ENCODE measurements around the gene HOATZ. TPM values are rescaled to one million over a fixed set of nuclear protein-coding genes. Genes with fewer than 3 reads are reported as not detected.

HOATZ gene
- total RNA-seq, result not detected in 3 replicates
- long read RNA-seq, result 0 reads

DNA sequence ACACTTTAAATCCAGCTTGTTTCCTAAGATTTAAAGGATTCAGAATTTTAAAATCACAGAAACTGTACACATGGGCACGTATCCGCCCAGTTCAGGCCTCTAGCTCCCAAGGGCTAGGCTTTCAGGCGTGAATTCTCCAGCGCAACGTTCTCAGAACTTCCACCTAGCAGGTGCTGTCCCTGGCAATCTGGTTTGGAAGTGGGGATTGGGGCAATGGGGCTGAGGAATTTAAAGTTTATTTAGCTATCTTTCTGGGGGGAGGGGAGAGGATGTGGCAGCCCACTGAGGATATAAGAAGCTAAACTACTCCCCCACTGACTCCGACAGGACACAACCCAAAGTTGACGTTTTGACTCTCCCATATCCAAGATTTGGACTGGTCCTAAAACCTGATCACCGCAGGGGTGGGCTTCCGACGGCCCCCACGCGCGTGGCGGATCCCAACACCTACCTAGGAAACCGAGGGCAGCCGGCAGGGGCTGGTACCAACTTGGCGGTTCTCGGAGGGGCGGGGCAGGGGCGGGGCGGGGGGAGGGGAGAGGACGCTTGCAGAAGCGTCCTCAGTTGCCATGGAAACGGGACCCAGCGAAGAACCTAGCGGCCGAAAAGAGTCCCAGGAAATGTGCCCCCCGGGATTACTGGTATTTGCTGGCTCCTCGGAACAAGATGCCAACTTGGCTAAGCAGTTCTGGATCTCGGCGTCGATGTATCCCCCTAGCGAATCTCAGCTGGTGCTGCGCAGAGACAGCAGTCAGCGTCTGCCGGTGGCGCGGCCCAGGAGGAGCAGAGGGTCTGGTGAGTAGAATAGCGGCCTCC, at the start of gene HOATZ:
Gene HOATZ (plus strand): TSS at position 563 of the 816 bp plus-strand sequence. CDS start 7 bp downstream, at position 570.
- Mint-ChIP-seq H3K4me1 (ENCODE audit: low read depth) (peaks cover 15% of the 10 kb centered on the region), H3K36me3 (ENCODE audit: low read depth) (peaks cover 2% of the 10 kb centered on the region), H3K9me3 (ENCODE audit: low read depth) (no peaks in the 10 kb centered on the region), H3K27ac (ENCODE audit: unreplicated experiment) (no peak within 1 kb of the TSS), H3K27me3 (ENCODE audit: low read depth) (peaks cover 13% of the 10 kb centered on the region), H3K4me3 (ENCODE audit: unreplicated experiment) (peak within 1 kb of the TSS; percentile 52)
- DNase-seq (ENCODE audit: low spot score), result no peak
- TF ChIP-seq, protein P1, sequence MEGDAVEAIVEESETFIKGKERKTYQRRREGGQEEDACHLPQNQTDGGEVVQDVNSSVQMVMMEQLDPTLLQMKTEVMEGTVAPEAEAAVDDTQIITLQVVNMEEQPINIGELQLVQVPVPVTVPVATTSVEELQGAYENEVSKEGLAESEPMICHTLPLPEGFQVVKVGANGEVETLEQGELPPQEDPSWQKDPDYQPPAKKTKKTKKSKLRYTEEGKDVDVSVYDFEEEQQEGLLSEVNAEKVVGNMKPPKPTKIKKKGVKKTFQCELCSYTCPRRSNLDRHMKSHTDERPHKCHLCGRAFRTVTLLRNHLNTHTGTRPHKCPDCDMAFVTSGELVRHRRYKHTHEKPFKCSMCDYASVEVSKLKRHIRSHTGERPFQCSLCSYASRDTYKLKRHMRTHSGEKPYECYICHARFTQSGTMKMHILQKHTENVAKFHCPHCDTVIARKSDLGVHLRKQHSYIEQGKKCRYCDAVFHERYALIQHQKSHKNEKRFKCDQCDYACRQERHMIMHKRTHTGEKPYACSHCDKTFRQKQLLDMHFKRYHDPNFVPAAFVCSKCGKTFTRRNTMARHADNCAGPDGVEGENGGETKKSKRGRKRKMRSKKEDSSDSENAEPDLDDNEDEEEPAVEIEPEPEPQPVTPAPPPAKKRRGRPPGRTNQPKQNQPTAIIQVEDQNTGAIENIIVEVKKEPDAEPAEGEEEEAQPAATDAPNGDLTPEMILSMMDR (IDR thresholded peaks at IDR 0.05), result peak; percentile 59

DNA sequence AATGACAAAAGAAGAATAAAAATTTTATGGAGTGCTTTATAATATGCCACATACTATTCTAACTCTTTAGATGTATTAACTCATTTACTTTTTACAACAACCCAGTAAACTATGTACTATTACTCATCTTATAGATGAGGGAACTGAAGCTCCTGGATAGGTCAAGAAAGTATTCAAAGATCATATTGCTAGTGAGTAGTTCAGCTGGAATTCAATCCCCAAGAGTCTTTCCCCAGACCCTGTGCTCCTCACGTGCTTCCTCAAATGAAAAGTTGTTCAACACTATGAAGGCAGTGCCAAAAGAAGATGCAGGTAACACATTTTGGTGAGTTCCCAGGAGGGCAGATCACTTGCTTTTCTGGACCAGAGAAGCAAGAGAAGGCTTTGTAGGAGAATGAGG, 49.2 kb upstream of the HOATZ start:
- DNase-seq (ENCODE audit: low spot score), result no peak
- Mint-ChIP-seq H3K9me3 (ENCODE audit: low read depth) (no peaks in the 10 kb centered on the region), H3K27ac (ENCODE audit: unreplicated experiment) (no peak overlapping the region), H3K27me3 (ENCODE audit: low read depth) (peaks cover 26% of the 10 kb centered on the region), H3K4me3 (ENCODE audit: unreplicated experiment) (no peak overlapping the region), H3K4me1 (ENCODE audit: low read depth) (peaks cover 8% of the 10 kb centered on the region), H3K36me3 (ENCODE audit: low read depth) (no peaks in the 10 kb centered on the region)
- TF ChIP-seq, protein P1 (IDR thresholded peaks at IDR 0.05), result no peak

DNA sequence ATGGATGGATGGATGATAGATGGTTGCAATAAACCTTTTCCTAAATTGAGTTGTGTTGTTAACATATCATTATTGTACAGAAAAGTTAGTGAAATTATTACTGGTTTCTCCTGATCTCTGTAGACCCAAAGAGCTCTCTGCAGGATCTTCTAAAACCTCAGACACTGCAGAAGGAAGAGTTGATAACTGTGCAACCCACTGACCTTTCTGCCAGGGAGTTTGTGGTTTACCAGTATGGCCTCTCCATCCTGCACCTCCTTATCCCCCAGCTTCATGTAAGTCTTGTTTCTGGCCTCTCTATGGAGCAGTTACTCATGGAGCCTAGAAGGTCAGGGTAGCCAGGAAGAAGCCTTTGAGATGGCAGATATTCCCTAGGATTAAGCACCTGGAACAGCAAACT, 48.0 kb upstream of the HOATZ start:
- no peak for DNase-seq (ENCODE audit: low spot score)
- no peaks in the 10 kb centered on the region for H3K9me3 Mint-ChIP-seq (ENCODE audit: low read depth)
- H3K4me3 Mint-ChIP-seq (ENCODE audit: unreplicated experiment), result no peak overlapping the region
- H3K27me3 Mint-ChIP-seq (ENCODE audit: low read depth), result peaks cover 18% of the 10 kb centered on the region
- H3K4me1 Mint-ChIP-seq (ENCODE audit: low read depth), result peaks cover 8% of the 10 kb centered on the region
- H3K36me3 Mint-ChIP-seq (ENCODE audit: low read depth), result no peaks in the 10 kb centered on the region
- TF ChIP-seq, protein P1 (IDR thresholded peaks at IDR 0.05), result no peak
- no peak overlapping the region for H3K27ac Mint-ChIP-seq (ENCODE audit: unreplicated experiment)

DNA sequence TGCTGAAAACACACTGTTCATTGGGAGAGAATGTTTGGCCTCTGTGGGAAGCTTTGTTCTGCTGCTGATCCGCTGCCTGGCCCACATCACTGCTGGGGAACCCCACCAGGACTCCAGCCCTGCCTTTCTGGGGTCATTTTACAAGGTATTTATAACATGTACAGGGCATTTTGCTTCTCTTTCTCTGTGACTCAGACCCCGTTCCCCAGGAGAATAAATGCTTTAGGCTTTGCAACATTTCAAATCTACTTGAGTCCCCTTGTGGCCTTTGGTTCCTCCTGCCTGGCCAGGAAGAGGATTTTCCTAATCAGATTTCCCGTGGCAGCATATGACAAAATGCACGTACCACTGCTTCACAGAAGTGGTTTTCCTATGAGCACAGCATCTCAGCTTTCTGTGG, 45.4 kb upstream of the HOATZ start:
- Mint-ChIP-seq H3K4me1 (ENCODE audit: low read depth) (peaks cover 8% of the 10 kb centered on the region), H3K9me3 (ENCODE audit: low read depth) (peaks cover 3% of the 10 kb centered on the region), H3K27me3 (ENCODE audit: low read depth) (peaks cover 16% of the 10 kb centered on the region), H3K27ac (ENCODE audit: unreplicated experiment) (no peak overlapping the region), H3K4me3 (ENCODE audit: unreplicated experiment) (no peak overlapping the region), H3K36me3 (ENCODE audit: low read depth) (no peaks in the 10 kb centered on the region)
- DNase-seq (ENCODE audit: low spot score), result no peak
- TF ChIP-seq, protein P1 (IDR thresholded peaks at IDR 0.05), result no peak

DNA sequence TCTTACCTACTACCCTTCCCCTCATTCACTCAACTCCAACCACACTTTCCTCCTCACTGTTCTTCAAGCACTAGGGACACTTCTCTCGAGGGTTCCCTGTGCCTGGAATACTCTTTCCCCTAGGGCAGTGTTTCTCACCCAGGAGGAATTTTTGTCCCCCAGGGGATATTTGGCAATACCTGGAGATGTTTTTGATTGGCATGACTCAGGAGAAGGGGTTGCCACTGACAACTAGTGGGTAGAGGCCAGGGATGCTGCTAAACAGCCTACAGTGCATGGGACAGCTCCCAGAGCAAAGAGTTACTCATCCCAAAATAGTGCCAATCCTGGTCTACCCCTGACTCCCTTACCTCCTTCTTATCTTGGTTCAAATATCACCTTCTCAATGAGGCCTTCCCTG, 42.4 kb upstream of the HOATZ start:
- Mint-ChIP-seq H3K27ac (ENCODE audit: unreplicated experiment) (no peak overlapping the region), H3K36me3 (ENCODE audit: low read depth) (peaks cover 2% of the 10 kb centered on the region), H3K27me3 (ENCODE audit: low read depth) (peaks cover 11% of the 10 kb centered on the region), H3K9me3 (ENCODE audit: low read depth) (peaks cover 9% of the 10 kb centered on the region), H3K4me1 (ENCODE audit: low read depth) (peaks cover 8% of the 10 kb centered on the region), H3K4me3 (ENCODE audit: unreplicated experiment) (no peak overlapping the region)
- TF ChIP-seq, protein P1 (IDR thresholded peaks at IDR 0.05), result no peak
- DNase-seq (ENCODE audit: low spot score), result no peak

Data from chondrocyte (in vitro differentiated cells).